Cerebellar nuclear complex (tissue), 1 donor: Measurements from ENCODE around the gene SNCB.
A peak's percentile ranks its signal among the peaks of the same experiment; 100 is the strongest.
"Not testable (repeated sequence)": the region's sequence is repeated elsewhere in the genome, so short reads cannot be mapped to it uniquely, and the experiment has no call there.

Source experiments
- DNase-seq, 2 experiments: peaks; one replicate each; lab custom pipeline; 2025; lab: John Stamatoyannopoulos, UW

The SNCB gene

GRCh38 chr5:176624142-176624541, 6.2 kb downstream of the SNCB start:
- DNase-seq = no peak

DNA sequence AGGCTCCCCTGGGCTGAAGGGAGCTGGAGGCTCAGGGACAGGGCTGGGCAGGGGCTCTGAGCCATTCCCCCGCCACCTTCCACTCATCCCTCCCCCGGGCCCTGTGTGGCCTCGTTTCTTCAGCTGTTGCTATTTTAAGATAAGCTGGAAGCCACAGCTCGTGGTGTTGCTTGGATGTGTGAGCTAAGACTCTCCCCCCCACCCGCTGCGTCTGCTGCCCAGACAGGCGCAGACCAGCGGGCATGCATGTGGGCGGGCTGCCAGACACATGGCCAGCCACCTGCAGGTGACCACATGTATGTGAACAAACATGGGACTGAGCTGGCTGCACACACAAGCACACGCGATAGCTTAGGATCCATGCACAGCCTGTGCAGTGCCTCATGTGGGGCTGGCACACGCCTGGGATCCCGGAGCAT, 8.7 kb downstream of the SNCB start:
- DNase-seq = no peak

GRCh38 chr5:176620333-176620981, 9.9 kb downstream of the SNCB start:
- no peak for DNase-seq

DNA sequence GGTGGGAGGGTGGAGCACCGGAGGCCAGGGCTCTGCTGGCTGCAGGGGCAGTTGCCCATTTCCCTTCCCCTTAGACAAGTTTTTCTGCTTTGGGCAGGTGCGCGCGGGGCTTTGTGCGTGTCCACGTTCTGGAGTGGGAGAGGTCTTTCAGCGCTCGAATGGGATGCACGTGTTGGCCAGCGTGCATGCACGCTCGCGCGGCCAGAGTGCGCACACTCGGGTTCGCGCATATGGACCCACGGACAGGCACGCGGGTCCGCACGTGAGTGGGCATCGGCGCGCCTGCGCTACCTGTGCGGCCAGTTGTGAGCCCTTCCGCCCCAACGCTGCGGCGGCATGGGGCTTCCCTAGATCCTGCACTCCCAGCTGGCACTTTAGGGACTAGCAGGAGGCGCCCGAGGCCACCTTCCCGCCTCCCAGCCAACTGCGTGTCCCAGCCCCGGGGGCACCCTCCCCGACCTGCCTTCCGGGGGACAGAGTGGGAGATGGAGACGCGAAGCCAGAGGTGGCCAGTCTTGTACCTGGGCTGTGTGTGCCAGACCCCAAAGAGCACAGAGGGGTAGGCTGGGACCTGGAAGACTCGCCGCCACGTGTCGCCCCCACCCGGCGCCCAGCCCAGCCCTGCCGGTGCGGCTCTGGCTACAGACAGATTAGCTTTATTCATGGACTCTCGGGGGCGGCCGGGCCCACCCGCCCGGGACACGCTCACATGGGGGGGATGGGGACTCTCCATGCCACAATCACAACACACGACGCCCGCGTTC, 10.6 kb downstream of the SNCB start:
- DNase-seq = no peak

DNA sequence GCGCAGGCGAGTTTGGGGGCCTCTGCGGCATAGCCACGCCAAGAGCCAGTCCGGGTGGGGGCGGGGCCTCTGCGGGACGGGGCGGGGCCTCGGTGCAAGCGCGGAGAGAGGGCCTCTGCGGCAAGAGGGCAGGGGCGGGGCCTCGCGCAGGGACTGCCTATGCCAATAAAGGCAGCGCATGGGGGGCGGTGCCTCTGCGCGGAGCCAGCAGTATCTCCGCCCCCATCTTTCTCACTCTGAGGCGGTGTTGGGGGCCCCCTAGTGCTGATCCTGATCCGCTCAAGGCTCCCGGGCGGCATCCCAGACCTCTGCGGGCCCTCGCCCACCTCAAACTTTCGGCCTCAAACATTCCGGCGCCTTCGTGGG, 11.1 kb downstream of the SNCB start:
- DNase-seq = peak; percentile 34 to 78

GRCh38 chr5:176618783-176619182, 11.6 kb downstream of the SNCB start:
- DNase-seq = no peak

DNA sequence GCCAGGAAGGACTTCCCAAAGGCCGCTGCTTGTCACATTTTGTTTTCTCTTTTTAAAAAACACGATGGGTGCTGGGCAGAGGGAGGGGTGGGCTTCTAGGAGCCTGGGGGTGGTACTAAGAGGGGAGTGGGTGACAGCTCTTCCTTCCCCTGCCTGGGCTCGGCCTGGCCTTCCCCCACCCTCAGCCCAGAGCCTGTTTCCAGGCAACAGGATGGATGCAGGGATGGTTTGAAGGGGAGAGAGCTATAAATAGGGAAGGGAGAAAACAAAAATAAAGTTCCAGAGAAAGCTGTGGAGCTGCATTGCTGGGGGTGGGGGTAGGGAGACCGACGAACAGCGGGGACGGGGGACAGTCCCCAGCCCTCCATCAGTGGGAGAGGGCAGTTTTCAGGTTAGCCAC, 13.8 kb downstream of the SNCB start:
- DNase-seq = no peak

GRCh38 chr5:176614805-176615478, 15.4 kb downstream of the SNCB start:
- no peak for DNase-seq

- DNase-seq = no peak
These were observed 17.5 kb downstream of the SNCB start for GRCh38 chr5:176612855-176613254.

- no peak for DNase-seq
These were observed 18.3 kb downstream of the SNCB start for GRCh38 chr5:176612008-176612407.

DNA sequence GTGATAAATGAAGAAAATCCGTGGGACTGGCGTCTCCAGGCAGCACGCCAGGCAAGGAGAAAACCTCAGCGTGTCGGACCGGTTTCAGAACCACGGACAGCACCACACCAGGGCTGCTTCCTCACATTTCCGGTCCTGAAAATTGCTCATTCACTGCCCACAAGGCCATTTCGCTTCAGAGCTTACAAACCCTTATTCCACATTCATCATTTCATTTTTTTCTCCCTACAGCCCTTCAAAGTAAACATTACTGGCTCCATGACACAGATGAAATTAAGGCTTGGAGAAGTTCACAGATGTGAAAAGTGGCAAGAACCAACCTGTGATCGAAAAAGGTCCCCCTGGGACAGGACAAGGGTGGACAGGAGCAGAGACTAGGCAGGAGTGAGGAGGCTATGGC, 18.9 kb downstream of the SNCB start:
- DNase-seq = no peak

GRCh38 chr5:176610435-176610773, 19.9 kb downstream of the SNCB start:
- DNase-seq = no peak

GRCh38 chr5:176609724-176610434, 20.5 kb downstream of the SNCB start, which contains the start of gene GPRIN1:
GPRIN1 (minus strand) TSS chr5:176610156; CDS start chr5:176599834, 10,322 bp downstream.
- no peak for DNase-seq

DNA sequence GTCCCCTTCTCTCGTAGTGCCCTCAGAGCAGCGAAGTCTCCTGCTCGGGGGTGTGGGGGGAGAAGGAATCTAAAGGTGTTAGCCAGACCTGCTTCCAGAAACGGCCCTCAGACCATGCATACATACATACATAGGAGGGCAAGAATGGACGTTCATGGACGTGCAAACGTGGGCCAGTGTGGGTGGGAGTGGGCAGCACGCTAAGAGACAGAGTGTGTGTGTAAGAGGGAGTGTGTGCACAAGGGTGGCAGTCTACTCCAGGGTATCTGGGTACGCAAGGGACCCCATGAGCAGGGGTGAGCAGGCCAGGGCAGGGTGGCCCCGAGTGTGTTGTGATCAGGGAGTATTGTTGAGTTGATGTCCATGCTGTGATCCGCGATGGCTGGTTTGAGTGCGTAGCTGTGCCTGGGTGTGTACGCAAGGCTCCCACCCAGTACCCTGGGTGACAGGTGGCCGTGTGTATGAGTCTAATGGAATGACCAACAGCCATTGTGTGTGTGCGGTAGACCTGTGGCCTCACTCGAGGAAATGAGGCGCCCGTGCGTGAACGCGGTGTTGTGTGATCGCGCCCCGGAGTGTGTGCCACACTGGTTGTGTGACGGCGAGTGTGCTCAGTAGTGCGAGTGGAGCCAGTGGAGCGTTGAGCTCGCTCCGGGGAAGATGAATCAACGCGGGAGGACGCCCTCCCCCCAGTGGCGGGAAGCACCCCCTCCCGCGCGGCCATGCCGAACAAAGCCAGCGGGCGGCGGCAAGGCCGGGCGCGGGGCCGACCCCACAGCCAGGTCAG, 21.2 kb downstream of the SNCB start:
- DNase-seq = no peak

- no peak for DNase-seq
These were observed 22.1 kb downstream of the SNCB start for GRCh38 chr5:176608142-176608705.

DNA sequence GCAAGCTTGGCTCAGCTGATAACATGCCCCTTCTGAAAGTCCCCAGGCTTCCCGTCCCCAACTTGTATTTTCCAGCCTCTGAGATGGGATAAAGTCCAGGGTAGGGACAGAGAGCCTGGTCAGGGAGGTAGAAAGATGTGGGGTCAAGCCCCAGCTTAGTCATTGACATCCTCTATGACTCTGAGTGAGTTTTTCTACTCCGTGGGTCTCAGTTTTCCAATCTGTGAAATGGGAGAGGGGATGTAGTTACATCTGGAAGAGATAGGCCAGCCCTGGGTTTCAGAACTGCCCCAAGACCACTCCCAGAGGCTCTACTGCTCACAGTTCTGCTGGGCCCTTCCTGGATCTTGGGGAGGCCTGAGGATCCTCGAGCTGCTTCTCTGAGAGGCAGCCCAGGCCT, 23.5 kb downstream of the SNCB start:
- DNase-seq = no peak

DNA sequence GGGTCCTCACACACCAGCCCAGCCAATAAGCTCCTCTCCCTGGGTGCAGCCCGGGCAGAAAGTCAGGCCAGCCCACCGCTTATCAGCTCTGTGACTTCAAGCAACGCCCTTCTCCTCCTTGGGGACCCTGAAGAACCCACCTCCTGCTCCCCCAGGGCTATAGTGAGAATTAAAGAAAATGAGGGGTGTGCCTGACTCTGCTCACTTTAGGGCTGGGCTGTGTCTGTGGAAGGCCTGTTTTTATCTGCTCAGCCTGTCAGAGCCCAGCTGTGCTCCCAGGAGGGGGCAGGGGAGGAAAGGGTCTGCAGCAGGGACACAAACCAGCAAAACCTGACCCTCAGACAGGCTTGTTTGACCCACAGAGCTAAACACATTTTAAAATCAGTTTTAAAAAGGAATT, 24.3 kb downstream of the SNCB start:
- no peak for DNase-seq

DNA sequence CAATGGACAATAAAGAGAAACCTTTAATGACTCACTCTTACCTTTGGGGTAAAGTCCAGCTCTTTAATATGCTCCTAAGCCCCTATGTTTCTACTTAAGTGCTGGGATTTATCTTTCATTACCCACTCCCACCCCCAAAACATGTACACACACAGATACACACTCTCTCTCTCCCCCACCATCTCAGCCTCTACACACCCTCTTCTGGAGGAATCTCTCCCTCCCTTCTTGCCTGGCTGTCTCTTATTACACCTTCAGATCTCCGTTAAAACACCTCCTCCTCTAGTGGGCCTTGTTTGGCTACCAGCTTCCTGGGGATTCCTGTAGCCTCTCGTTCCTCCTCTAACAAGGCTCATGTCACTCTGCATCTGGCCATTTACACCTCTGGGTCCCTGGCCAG, 27.2 kb downstream of the SNCB start:
- DNase-seq = no peak

GRCh38 chr5:176601901-176602482, 28.3 kb downstream of the SNCB start:
- DNase-seq = no peak

- DNase-seq = not testable (repeated sequence)
These were observed 30.4 kb downstream of the SNCB start for GRCh38 chr5:176599749-176600430.
